ENCODE measurements around the gene MCIDAS.
A peak's percentile ranks its signal among the peaks of the same experiment; 100 is the strongest.

The MCIDAS gene

DNA sequence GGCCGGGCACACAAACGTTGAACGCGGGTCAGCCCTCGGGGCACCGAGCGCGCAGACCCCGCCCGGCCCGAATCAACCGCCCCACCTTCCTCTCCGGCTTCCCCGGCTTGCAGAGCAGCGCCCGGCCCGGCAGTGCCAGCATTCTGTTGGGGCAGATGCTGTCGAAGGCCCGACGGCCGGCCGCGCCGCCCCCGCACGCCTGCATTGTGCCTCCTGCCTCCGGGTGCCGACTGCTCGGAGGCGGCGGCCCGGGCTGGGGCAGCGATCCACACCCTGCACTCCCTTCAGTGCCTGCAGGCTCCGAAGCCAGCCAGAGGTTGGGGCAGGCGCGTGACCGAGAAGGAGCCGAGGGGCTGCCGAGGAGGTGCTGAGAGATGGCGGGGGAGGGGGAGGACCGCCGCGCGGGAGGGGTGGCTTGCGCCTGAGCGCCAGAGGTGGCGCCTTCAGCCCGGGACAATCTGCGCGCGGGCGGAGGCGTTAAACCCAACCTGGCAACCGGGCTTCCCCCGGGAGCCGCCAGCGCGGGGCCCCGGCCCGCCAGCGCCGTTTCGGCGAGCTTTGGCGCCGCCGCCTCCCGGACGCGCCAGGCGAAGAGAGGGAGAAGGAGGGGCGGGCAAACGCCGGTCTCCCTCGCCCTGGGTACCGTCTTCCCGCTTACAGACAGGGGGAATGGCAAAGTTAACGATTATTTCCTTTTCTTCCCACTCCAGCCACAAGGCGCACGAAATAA is at the start of gene MCIDAS:
Gene MCIDAS, minus strand, starts transcription at position 382 of the 730 bp plus-strand sequence. Its CDS starts 177 bp downstream, at position 205.
- H3K27ac Mint-ChIP-seq: no peak within 1 kb of the TSS

DNA sequence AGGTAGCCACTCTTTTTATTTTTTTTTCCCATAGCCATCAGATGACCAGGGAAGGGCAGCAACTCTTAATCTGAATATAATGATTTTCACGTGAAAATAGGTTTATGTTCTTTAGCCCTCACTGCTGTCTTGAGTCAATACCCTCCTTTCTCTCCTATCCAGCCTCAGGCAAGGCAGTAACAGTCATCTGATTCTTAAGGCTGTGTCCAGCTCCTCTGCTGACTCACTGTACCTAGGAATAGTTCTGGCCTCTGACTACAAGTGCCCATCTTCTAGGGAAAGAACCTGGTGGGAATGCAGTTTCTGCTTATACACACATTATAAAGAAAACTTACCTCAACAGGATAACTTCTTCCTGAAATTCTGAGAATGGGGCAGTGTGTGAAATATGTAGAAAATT is 49.7 kb upstream of the MCIDAS start:
- Mint-ChIP-seq H3K27me3 (no peaks in the 10 kb centered on the region), H3K9me3 (no peaks in the 10 kb centered on the region), H3K4me3 (no peak overlapping the region), H3K27ac (no peak overlapping the region), H3K4me1 (no peaks in the 10 kb centered on the region)
- no peak for ATAC-seq
- no peak for DNase-seq

More for the DNA sequence above, at the start of gene MCIDAS:
- H3K9me3 Mint-ChIP-seq: no peaks in the 10 kb centered on the region
- ATAC-seq: peak; percentile 71
- peak within 1 kb of the TSS; percentile 82 to 84 for H3K4me3 Mint-ChIP-seq
- peaks cover 94% of the 10 kb centered on the region for H3K27me3 Mint-ChIP-seq
- peak; percentile 72 to 83 for DNase-seq
- H3K4me1 Mint-ChIP-seq: peaks cover 71% of the 10 kb centered on the region

DNA sequence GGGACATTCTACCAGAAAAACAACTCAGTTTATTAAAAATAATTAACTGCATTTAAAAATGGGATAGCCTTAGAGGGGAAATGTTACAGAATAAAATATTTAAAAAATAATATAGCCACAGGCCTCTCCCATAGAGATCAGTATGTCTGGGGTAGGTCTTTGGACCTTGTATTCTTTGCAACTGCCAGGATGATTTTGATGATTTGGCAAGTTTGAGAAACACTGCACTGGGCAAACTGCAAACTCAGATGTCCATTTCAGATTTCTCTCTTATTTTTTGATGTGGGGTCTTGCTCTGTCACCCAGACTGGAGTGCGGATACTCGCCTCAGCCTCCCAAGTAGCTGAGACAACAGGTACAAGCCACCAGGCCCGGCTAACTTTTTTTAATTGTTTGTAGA is 31.2 kb upstream of the MCIDAS start:
- ATAC-seq (no peak), DNase-seq (no peak)
- no peaks in the 10 kb centered on the region for H3K27me3 Mint-ChIP-seq
- H3K27ac Mint-ChIP-seq: no peak overlapping the region
- no peak overlapping the region for H3K4me3 Mint-ChIP-seq
- H3K9me3 Mint-ChIP-seq: no peaks in the 10 kb centered on the region
- peaks cover 7% of the 10 kb centered on the region for H3K4me1 Mint-ChIP-seq

DNA sequence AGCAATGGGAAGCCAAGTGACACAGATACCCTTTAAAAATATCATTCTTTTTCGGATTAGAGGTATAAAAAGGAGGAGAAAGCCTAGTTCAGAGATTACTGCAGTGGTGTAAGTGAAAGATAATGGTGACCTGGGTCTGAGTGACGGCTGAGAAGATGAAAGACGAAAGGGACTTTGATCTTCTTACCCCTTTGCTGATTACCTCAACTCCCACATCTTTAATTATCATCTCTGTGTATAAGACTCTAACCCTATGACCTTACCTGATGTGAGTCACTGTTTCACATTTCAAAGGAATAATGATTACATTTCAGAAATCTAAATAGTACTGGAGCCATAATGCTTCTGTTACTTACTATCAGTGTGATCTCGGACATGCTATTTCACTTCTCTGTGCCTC is 27.7 kb upstream of the MCIDAS start:
- no peak for DNase-seq
- Mint-ChIP-seq H3K27me3 (no peaks in the 10 kb centered on the region), H3K9me3 (no peaks in the 10 kb centered on the region), H3K27ac (no peak overlapping the region), H3K4me1 (peaks cover 7% of the 10 kb centered on the region), H3K4me3 (no peak overlapping the region)
- ATAC-seq: no peak

DNA sequence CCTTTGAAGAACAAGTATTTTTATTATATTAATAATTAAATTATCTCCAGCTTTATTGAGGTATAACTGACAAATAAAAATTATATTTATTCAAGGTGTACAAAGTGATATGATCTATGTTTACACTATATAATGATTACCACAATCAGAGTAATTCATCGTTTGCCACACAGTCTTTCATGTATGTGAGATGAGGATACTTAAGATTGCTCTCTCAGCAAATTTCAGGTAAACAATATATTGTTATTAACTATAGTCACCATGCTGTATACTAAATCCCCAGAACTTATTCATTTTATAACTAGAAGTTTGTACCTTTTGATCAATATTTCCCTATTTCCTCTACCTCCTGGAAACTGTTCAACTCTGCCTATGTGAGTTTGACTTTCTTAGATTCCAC is 22.9 kb upstream of the MCIDAS start:
- Mint-ChIP-seq H3K27me3 (no peaks in the 10 kb centered on the region), H3K4me3 (no peak overlapping the region), H3K4me1 (peaks cover 6% of the 10 kb centered on the region), H3K27ac (no peak overlapping the region), H3K9me3 (peaks cover 11 to 13% of the 10 kb centered on the region in 2 donors)
- DNase-seq: no peak
- ATAC-seq: no peak

DNA sequence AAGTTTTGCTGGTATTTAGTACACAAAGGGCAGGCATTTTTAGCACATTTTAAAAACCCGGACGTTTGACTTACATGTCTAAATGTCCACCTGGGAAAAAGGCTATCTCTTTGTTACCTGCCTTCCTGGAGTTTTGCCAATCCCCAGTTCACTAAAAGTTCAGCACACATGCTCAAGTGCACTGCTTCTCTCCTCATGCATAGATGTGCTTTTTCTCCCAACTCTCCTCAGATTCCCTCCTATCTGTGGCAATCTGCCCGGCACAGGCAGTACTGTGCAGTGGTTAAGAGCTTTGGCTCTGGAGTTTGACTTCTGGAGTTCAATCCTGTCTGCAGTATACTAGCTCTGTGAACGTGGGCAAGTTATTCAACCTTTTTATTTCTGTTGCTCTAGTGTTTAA is 14.6 kb upstream of the MCIDAS start:
- no peaks in the 10 kb centered on the region for H3K9me3 Mint-ChIP-seq
- no peaks in the 10 kb centered on the region for H3K4me1 Mint-ChIP-seq
- H3K27me3 Mint-ChIP-seq: peaks cover 39% of the 10 kb centered on the region
- H3K27ac Mint-ChIP-seq: no peak overlapping the region
- no peak overlapping the region for H3K4me3 Mint-ChIP-seq
- DNase-seq (no peak), ATAC-seq (no peak)

DNA sequence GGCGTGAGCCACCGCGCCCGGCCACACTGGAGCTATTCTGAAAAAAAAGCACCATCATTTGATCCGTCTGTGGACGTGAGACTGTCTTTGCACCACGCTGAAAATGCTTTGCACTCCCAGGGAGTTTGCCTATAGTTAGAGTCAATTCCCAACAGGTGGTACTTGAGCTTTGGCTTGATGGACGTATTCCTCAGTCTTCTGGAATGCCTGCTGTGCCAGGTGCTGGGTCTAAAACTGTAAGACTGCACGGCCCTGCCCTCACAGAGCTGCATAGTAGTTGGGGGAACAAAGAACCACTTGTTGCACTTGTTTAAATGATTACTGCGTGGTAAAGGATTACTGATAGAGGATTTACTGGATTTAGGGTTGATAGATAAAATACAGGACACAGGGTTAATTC is 9.7 kb upstream of the MCIDAS start:
- no peaks in the 10 kb centered on the region for H3K9me3 Mint-ChIP-seq
- H3K4me3 Mint-ChIP-seq: no peak overlapping the region
- H3K27me3 Mint-ChIP-seq: peaks cover 81% of the 10 kb centered on the region
- H3K4me1 Mint-ChIP-seq: peaks cover 20% of the 10 kb centered on the region
- H3K27ac Mint-ChIP-seq: no peak overlapping the region
- DNase-seq: no peak
- ATAC-seq: no peak

DNA sequence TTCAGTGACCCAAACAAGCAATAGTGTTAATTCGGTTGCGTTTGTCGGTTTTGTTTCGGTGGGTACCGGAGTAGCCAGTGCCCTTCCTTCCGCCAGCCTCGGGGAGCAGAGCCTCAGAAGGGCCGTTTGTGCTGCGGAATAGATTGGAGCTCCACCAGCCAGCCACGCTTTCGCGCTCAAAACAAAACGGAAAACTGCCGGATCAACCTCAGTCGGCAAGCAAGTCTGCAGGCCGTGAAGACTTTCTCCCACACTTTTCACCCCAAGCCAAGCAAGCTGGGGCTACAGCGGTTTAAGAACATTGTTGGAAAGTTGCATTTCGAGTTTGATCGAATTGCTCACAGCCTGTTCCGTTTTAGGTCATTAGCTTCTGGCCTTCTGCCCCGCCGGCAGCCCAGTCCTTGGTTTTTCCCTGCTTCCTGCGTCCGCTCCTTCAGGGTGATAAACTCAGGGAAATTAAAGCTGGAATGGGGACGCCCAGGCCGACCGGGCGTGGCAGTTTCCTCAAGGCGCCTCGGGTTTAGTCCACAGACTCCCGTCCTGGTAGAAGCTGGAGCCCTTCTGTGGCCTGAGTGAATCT is 7.1 kb upstream of the MCIDAS start:
- no peak for ATAC-seq
- peaks cover 43% of the 10 kb centered on the region for H3K4me1 Mint-ChIP-seq
- DNase-seq: no peak
- peaks cover 85% of the 10 kb centered on the region for H3K27me3 Mint-ChIP-seq
- peak overlapping the region; percentile 85 to 98 for H3K4me3 Mint-ChIP-seq
- H3K9me3 Mint-ChIP-seq: no peaks in the 10 kb centered on the region
- H3K27ac Mint-ChIP-seq: no peak overlapping the region

DNA sequence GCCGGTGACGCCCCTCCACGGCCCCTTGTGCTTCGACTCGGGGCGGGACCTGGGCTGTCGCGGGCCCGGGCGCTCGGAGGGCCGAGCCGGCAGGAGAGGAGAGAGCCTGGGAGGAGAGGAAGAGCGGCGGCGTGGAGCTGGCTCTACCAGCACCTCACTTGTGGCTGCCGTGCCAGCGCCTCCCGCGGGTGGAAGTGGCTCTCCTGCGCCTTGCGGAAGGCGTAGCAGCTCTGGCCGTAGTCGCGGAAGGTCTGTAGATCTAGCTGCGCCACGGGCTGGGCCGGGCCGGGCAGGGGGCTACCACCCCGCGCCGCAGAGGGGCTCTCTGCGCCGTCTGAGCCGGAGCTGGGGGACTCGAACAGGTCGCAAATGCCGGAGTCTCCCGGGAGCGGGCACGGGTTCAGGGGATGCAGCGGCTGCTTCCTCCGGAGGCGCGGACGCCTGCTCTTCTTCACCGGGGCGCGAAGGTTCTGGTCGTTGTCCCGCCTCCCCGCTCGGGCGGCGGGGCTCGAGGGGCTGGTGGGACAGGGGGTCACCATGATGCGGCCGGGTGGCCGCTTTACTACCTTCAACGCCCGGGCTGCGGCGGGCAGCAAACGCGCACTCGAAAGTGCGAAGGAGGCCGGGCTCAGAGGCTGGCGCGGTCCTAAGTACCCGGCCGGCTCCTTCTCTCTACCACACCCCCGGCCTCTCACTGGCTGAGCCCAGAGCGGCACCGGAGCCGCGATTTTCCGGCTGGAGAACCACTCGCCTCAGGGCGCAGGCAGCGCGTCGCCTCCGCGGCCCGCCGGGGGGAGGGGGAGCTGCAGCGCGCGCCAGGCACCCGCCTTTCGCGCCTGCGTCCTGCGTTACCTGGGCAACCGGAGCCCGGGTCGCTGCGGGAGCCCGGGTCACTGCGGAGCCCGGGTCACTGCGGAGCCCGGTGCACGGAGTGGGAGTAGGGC is 6.1 kb upstream of the MCIDAS start, which contains the start of gene CCNO:
Gene CCNO, minus strand, starts transcription at position 624 of the 944 bp plus-strand sequence. Its CDS starts 85 bp downstream, at position 539.
- peak; percentile 88 for ATAC-seq
- H3K4me1 Mint-ChIP-seq: peaks cover 49% of the 10 kb centered on the region
- H3K9me3 Mint-ChIP-seq: no peaks in the 10 kb centered on the region
- H3K4me3 Mint-ChIP-seq: peak within 1 kb of the TSS; percentile 85 to 98
- peak within 1 kb of the TSS in 1 of 2 donors; percentile 27 for H3K27ac Mint-ChIP-seq
- peaks cover 86% of the 10 kb centered on the region for H3K27me3 Mint-ChIP-seq
- DNase-seq: peak; percentile 63 to 68

DNA sequence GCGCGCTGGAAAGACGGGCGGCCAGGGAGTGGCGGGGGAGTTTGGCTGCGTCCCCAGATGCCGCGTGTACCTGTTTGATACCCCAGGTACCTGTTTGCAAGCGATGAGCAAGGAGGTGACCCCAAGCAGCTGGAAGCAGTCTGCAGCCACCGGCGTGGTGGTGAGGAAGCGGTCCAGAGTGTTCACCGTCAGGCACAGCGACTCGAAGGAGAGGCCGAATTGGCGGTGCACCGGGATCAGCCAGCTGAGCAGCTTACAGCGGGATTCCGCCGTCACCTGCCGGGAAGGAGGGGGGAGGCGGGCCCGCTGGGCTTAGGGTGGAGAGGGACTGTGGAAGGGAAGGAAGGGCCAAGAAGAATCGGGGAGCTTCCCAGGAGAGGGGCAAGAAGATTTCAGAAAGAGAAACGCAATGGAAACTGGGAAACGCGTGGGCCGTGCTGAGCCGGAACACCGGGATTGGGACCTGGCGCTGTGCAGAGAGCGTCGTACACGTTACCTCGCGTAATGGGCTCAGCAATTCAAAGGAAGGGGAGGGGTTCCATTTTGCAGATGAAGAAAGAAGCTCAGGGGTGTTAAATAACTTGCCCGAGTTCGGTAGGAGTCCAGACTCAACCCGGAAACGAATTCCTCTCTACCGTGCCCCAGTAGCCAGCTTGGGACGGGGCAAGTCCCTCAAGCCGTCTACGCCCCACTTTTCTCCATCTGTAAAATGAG is 5.3 kb upstream of the MCIDAS start:
- Mint-ChIP-seq H3K9me3 (no peaks in the 10 kb centered on the region), H3K27me3 (peaks cover 94% of the 10 kb centered on the region), H3K27ac (peak overlapping the region in 1 of 2 donors; percentile 27), H3K4me1 (peaks cover 58% of the 10 kb centered on the region), H3K4me3 (peak overlapping the region; percentile 85 to 98)
- DNase-seq (peak in 1 of 2 donors; percentile 20), ATAC-seq (no peak)

DNA sequence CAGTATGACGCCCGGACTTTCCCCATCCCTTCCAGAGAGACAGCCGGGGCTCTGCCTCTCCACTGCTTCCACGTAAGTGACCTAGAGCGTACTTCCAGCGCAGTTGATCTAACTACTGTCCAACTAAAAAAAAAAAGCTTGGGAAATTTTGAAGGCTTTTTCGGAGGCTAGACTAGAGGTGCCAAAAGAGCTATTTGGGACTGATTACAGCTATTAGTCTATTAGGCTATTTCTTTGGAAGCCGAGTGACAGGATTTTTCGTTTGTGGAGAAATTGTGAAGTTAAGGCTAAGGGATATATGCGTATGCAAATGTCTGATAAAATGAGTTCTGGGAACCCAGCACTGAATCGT is 4.8 kb upstream of the MCIDAS start:
- Mint-ChIP-seq H3K9me3 (no peaks in the 10 kb centered on the region), H3K27ac (no peak overlapping the region), H3K4me1 (peaks cover 58% of the 10 kb centered on the region), H3K27me3 (peaks cover 92% of the 10 kb centered on the region), H3K4me3 (peak overlapping the region; percentile 85 to 98)
- DNase-seq (no peak), ATAC-seq (no peak)

DNA sequence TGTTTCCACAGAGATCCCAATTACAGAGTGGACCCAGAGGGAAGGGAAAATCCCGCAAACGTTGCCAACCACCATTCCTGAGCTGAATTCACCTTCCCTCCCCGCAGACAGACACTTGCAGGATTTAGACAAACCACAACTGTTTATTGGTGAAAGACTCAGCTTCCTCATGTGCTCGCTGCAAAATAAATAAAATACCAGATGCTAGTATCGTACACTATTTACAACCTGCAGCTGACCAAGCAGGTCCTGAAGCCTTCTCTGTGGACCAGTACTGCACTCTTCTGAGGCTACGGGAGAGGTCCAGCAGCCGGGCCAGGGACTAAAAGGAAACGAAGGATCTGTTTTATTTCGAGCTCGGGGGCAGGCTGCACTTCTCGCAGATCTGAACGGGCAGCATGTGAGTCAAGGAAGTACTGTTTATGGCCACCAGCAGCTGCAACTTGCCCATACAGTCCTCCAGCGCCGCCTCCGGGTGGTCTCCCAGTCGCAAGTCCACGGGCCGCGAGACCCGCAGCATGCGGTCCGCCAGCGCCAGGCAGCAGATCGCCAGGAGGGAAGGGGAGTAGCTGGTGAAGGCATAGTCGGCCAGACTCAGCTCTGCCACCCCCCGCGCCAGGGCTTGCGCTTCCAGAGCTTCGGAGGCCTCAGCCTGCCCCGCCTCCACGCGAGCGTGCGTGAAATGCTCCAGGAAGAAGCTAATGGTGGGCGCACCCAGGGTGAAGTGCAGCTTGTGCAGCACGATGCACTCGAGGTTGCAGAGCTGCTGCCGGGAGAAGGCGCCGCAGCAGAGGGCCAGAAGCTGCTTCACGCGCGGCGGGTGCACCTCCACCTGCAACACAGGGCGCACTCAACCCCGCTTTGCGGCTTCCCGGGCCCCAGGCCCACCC is 4.2 kb upstream of the MCIDAS start:
- Mint-ChIP-seq H3K27me3 (peaks cover 90% of the 10 kb centered on the region), H3K4me1 (peaks cover 61% of the 10 kb centered on the region), H3K4me3 (peak overlapping the region; percentile 85 to 98), H3K9me3 (no peaks in the 10 kb centered on the region), H3K27ac (no peak overlapping the region)
- DNase-seq (peak in 1 of 2 donors; percentile 21), ATAC-seq (no peak)

DNA sequence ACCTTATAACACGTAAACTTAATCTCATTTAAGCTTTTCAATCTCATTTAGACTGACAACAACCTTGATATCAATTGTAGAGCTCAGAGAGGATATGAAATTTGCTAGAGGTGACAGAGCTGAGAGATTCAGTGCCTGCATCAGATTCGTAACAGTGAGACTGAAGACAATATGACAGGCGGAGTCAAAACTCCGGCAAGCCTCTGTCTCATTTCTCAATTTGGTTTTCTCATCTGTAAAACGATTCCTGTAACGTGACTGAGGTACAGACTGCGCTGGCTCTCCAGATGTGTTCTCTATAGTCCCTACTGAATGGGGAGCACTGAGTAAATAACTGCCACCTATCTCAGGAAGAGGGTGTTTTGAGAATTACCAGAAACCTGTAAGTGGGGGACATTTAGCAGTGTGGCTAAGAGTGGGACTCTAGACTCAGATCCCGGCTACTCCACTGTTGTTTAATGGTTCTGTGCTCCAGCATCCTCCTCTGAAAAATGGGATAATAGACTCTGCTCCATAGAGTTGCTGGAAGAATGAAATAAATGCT is 3.0 kb upstream of the MCIDAS start:
- ATAC-seq: no peak
- Mint-ChIP-seq H3K27ac (no peak overlapping the region), H3K4me1 (peaks cover 67% of the 10 kb centered on the region), H3K9me3 (no peaks in the 10 kb centered on the region), H3K27me3 (peaks cover 90% of the 10 kb centered on the region), H3K4me3 (no peak overlapping the region)
- DNase-seq: no peak

All from stimulated activated naive CD8-positive, alpha-beta T cell treated with anti-CD3 and anti-CD28 coated beads, Interleukin-15, amount 100 ng/mL, for 72 hours (primary cell).